SH-SY5Y (cell line): ENCODE measurements around the gene RELN.

Experiments
- GATA2 ChIP-seq: IDR thresholded peaks from 2 replicates; pipeline ENCODE4 v1.6.1; 2011; ENCODE audit warnings: mild to moderate bottlenecking, low read depth, low read length
- GATA3 ChIP-seq: IDR thresholded peaks from 2 replicates; pipeline ENCODE4 v1.6.1; 2011; ENCODE audit warnings: low read depth, mild to moderate bottlenecking, low read length, moderate library complexity

Gene RELN

DNA sequence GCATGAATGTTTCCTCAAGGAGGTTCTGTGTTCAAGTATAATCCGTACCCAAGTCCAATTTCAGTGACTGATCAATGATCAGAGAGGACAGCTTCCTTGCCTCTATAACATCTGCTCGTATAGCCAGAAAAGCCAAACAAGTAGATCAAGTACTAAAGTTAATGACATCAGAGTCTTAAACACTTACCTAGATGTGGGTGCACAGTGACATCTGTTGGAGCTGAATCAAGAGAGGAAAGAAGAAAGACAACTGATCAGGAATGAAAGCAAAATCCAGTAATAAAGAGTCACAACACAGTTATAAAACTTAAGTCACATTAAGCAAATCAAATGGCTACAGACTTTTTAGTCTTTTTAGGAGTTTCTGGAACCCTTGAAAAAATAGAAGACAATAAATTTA lies 236.5 kb downstream of the RELN start:
- TF ChIP-seq GATA2, result no peak
- no peak for TF ChIP-seq GATA3

DNA sequence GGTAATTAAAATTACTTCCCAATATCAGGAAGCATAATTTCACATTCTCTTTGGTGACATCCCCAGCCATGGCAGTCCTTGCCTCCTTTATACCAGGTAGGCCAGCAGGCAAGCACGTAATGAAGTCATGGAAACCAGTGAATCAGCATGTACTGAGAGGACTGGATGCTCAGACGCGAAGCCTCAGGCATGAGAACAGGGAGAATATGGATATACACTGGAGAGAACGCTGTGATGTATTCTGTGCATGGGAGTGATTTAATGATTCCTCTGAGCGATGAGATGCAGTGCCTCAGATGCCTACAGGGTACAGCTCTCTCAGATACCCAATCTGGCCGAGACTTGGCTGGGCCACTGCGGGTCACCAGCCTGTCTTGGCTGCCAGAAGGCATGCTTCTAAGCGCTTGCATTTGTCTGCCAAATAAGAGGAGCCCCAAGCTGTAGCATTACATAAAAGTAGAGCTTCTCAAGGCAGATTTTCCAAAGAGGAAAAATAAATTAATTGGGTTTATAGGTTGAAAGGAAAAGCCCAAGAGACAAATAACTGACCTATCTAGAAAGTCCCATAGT lies 238.1 kb downstream of the RELN start:
- no peak for TF ChIP-seq GATA3
- no peak for TF ChIP-seq GATA2

DNA sequence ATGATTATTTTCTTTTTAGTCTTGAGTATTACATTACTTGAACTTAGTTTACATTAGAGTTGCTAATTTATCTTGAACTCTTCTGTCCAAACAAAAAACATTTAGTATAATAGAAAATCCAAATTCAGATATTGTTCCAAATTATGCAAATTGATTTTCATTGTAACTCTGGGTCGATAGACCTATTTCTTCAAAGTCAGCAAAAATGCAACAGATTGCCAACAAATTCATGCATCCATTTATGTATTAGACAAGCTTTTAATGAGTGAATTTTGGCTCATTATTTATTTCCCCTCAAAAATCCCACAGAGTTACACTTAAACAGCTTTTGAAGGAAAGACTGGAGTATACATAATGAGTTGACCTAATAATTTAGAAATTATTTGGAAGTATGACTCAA lies 240.8 kb downstream of the RELN start:
- TF ChIP-seq GATA2 (no peak), GATA3 (no peak)

DNA sequence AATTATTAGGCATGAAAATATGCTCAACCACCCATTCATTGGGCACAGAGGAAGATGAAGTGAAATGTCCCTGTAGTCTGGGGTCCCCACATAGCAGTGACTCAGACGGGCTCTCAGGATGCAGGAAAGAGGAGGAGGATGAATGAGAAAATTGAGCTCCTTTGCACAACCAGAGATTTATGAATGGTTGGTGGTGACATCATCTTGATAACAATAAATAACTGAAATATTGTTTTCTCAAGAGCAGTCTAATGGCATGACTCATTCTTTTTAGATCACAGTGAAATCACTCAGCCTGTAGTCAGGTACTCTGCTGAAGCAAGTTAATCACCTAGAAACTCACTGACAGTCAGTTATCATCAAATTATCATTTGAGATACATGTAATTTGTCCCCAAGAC lies 254.1 kb downstream of the RELN start:
- TF ChIP-seq GATA3 (no peak), GATA2 (no peak)

DNA sequence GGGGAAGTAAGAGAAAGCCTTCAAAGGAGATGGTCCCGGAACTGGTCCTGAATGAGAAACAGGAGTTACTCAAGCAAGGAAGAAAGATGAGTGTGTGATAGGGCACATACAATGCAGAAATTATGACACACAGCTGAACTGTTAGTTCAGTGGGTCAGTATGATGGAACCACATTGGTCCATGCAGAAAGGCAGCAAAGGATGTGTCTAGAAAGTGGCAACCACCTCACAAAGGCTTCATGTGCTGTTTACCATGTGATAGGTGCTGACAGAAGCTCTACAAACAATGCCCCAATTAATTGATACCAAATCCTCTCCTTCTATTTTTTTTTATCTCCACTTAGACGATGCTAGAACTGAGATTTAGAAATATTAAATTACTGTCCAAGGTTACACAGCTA lies 258.3 kb downstream of the RELN start:
- TF ChIP-seq GATA3 (no peak), GATA2 (no peak)

DNA sequence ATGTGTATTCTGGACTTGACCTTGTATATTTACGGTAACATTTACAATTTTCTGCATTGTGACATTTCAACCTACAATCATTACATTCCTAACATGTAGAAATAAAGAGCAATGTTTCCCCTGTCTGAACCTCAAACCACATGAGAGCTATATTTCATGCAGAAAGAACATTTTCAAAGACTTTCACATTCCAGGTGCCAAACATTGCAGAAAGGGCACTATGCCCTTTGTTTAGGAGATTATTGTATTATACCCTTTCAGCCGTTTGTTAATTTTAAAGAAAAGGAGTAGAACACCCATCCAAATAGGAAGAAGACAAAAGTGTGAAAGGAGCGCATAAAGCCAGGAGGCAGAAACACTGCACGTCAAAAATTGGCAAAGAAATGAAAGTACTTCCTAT lies 260.4 kb downstream of the RELN start:
- TF ChIP-seq GATA3 (no peak), GATA2 (no peak)

DNA sequence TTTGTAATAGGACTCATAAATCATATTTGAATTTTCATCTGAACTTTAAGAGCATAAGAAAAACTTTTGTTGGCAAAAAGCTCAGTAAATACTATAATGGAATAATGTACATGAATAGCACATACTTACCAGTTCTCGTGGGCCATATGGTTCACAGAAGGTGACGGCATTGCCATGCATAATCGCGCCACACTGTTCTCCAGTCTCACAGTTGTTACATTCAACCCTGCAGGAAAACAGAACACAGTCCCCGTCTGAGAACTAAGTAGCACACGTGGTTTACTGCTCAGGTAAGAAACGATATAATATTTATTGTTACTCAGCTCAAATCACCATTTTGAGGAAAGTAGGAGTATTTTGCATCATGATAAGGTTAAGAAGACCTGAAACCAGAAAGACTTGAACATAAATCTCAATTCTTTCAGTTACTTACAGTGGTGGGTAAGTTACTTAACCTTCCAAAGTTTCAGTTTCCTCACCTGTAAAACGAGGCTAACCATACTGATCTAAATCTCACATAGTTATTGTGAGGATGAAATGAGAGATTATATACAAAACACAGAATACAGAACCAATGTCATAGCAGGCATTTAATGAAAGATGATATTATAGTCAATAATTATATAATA lies 261.4 kb downstream of the RELN start:
- no peak for TF ChIP-seq GATA2

DNA sequence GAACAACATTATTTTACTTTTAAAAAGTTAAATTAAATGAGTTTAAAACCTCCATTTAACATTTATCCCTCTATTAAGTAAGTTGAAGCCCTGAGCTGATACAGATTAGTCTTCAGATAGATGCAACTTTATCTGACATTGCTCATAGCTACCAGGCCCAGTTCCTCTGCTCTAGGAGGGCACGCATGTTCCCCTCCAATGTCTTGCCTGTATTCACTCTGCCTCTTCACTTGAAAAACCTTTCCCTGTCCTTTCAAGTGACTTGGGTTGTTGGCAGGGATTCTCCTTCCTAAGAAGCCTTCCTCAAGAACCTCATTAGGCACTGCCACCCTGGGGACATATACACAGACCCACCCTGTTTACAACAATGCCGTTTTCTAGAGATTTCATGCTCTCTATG lies 270.4 kb downstream of the RELN start:
- no peak for TF ChIP-seq GATA2
- TF ChIP-seq GATA3, result no peak

DNA sequence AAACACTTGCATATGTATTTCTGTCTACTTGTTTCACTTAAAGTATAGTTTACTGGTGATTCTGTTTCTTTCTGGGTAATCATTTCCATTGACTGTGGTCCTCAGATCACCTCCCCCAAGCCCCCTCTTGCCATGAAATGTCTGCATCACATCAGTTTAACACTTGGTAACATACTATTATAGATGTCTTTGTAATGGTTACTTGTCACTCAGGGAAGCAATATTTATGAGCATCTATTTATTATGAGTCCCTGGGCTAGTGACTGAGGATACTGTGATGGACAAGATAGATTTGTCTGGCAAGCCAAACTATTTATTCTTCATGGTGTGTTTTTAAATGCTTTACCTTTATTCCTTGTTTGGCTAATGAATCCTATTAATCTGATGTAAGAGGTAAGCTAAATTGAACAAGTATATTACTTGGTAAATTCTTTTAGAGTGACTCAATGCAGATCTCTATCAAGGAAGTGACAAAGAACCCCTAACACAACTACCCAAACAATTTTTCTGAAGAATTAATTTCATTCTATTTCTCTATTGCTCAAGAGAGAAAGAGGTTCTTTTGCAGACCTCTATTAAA lies 270.9 kb downstream of the RELN start:
- TF ChIP-seq GATA2, result no peak
- no peak for TF ChIP-seq GATA3

DNA sequence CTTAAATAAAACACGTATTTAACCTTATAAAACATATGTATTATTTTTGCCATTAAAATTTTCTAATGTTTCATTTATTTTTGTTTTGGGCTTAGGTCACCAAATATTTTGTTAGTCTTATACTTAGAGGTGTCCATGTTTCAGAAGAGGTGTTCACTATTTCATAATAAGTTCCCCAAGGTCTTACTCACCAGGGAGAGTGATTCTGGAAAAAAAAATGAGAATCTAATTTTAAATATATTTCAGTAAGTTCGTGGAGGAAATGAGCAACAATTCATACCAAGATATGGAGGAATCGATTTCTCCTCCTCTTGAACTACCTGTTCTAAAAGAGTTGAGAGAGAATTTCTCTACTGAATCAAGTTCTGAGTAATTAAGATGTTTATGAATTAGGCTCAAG lies 271.9 kb downstream of the RELN start:
- TF ChIP-seq GATA2, result no peak
- no peak for TF ChIP-seq GATA3

DNA sequence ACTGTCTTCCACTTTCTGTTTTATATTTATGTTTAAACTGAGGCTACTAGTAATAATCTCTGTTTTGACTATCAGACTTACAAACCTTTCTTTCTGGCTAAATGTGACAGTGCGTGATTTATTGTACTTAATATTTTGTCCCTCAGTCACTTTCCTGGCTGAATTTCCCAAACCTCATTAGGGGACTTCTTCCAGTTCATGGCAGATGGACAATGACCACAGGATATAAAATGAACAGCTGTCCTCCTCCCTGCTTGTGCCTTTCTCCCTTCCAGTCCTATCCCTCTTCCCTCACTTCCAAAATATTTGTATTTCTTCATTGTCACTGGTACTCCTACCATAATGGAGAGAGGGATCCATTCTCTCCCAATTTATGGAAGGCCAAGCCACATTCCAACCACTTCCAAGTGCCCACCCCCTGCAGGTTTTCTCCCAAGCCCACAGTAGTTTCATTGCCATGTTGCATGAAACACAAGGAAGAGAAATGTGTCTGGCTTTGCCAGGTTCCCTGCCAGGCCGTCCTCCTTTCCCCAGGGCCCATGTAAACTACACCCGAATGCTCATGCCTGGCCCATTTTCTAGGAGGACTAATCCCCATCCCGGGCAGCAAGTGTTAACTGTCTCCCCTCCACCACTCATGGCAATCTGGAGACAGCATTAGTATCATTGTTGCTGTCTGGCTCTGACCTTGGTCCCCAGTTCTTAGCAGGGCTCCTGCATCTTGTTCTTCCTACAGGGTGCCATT lies 273.9 kb downstream of the RELN start:
- TF ChIP-seq GATA2 (no peak), GATA3 (no peak)

DNA sequence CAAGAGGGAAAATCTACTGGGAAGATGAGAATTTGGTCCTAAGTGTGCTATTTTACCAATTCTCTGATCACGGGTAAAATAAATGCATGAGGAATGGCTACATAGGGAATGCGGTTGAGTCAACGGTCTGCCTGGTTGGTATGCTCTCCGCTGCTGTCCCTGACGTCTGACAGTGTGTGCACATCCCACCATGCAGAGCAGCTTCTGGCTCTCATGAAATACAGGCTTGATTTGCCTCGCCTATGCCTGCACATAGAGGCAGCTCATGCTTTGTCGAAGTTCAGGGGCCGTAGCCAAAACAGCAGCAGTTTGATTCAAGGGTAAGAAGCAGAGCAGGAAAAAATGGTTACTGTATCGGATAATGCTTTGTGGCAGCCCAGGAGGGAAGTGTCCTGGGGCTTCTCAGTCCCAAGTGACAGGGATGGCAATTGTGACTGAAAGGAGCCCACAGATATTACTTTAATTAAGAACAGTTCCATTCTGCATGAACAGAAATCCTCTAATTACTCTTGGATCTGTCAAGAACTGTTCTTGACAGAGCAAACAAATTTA lies 275.0 kb downstream of the RELN start:
- TF ChIP-seq GATA2 (0 out of 2 replicates have a peak, but pooled peaks have one; percentile 20), GATA3 (no peak)

DNA sequence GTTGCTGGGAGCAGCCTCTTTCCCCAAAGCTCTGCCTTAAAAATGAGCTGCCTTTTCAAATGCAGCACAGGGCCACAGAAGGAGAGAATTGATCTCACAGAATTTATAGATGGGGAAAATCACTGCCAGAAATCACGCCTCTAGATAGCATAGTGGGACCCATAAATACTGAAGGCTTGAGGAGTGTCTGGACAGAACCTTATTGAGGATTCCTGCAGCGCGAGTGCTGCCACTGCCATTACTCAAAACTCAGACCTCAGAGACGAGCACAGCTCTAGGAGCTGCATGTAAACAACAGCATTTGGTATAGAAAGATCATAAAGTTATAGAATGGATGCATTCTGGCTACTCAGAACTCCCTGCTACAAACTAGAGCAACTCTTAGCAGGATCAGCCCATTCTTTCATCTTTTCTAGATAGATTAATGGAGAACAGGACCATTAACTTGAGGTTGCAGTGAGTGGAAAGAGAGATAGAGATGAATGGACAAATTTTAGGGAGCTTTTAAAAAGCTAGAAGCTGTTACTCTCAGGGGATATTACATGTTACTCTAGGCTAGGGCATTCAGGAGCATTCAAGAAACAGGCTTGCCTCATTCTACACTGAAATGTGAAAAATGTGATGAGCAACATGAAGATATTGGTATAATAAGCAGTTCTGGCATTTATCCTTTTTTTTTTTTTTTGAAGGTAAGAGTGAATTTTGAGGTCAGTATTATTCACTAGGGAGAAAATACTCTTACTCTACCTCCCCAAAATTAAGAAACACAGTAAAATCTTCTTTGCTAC lies 276.3 kb downstream of the RELN start:
- TF ChIP-seq GATA2 (no peak), GATA3 (no peak)

DNA sequence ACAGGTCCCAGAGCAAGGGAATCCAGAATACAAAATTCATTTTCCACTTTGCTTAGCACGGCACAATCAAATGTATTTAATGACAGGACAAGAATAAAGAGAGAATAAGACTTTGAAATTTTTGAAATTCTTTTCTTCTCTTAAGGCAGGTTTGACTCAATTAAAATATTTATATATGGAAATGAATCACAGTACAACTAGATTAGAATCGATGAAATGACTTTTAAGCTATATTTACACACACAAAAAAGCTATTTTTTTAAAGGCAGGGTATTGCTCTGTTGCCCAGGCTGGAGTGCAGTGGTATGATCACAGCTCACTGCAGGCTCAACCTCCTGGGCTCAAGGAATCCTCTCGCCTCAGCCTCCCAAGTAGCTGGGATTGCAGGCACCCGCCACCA lies 278.0 kb downstream of the RELN start:
- no peak for TF ChIP-seq GATA2

DNA sequence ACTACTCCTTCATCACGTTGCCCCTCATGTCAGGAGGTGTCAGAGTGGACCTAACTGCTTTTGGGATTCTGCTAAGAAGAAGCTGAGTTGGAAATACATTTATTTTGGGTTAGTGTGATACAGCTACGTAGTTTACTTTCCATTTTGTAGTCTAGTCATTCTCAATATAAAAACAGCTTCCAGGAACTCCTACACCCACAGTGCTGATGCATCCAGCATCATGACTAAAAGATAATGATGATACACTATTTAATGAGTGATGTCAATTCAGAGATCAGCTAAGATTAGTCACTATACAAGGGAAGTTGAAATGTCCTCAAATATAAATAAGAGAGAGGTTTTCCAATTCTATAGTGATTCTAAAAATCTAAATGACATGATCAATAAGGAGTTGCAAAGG lies 279.2 kb downstream of the RELN start:
- TF ChIP-seq GATA3 (no peak), GATA2 (no peak)
